ENCODE results near the gene PPIL6. TPM values are rescaled to one million over a fixed set of nuclear protein-coding genes. Genes with fewer than 3 reads are reported as not detected.

PPIL6 gene
- polyA plus RNA-seq, 1 donor (not counting 4 experiments of a cell fraction or from before 2014, with no cell fraction given): 1.4 TPM

- peaks cover 34 to 39% of the 10 kb centered on the region in 2 experiments for H3K36me3 ChIP-seq (ENCODE audit: control insufficient read depth in 2 of 2, extremely low read depth in 1 of 2, insufficient read depth in 2 of 2, low read length in 2 of 2)
Observed at GRCh38 chr6:109474995-109475394, 34.6 kb upstream of the PPIL6 start.

DNA sequence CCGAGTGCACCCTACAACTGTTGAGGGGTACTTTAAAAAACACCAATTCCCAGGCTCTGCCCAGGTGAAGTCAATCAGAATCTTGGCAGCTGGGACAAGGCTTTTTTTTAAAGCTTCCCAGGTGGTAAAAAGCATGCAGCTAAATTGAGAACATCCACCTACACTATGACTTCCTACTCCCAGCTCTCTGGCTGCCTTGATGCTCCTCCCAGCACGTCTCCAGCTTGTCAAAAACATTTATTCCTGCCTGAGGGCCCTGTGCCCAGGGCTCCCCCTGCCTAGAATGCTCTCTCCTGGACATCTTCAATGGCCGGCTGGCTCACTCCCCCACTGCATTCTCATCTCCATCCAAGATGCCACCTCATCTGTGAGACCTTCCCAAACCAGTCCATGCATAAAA lies 32.7 kb upstream of the PPIL6 start:
- Histone ChIP-seq H3K9me1 (ENCODE audit: control insufficient read depth, extremely low read depth, insufficient read depth, low read length) (no peaks in the 10 kb centered on the region), H3K79me2 (ENCODE audit: control insufficient read depth, insufficient read depth, low read length) (peaks cover 17% of the 10 kb centered on the region), H3K4me2 (ENCODE audit: control insufficient read depth, extremely low read depth, insufficient read depth, low read depth, low read length) (no peak overlapping the region), H3K9ac (ENCODE audit: control insufficient read depth, extremely low read depth, insufficient read depth, low read length) (no peak overlapping the region), H3K4me1 (ENCODE audit: control insufficient read depth, extremely low read depth, insufficient read depth, low read length) (no peaks in the 10 kb centered on the region), H4K20me1 (ENCODE audit: control insufficient read depth, extremely low read depth, insufficient read depth, low read length) (peaks cover 3% of the 10 kb centered on the region), H3K9me3 (ENCODE audit: control insufficient read depth, low read depth, low read length) (no peaks in the 10 kb centered on the region), H2AFZ (ENCODE audit: control insufficient read depth, low read length) (no peak overlapping the region), H3K27me3 (ENCODE audit: control insufficient read depth, extremely low read depth, insufficient read depth, low read length) (no peaks in the 10 kb centered on the region), H3K36me3 (ENCODE audit: control insufficient read depth in 2 of 2, extremely low read depth in 1 of 2, insufficient read depth in 2 of 2, low read length in 2 of 2) (peaks cover 41% of the 10 kb centered on the region in 2 experiments), H3K27ac (ENCODE audit: control insufficient read depth, insufficient read depth, low read length) (no peak overlapping the region), H3K4me3 (ENCODE audit: control insufficient read depth in 2 of 3, extremely low read depth in 1 of 3, insufficient read depth in 2 of 3, low read depth in 1 of 3, low read length in 3 of 3) (no peak overlapping the region)
- FAIRE-seq (no peak), DNase-seq (ENCODE audit: low read depth, low spot score) (no peak)
- no peak for TF ChIP-seq EZH2 (IDR thresholded peaks at IDR 0.05; ENCODE audit: low read length)
- TF ChIP-seq, protein P1, sequence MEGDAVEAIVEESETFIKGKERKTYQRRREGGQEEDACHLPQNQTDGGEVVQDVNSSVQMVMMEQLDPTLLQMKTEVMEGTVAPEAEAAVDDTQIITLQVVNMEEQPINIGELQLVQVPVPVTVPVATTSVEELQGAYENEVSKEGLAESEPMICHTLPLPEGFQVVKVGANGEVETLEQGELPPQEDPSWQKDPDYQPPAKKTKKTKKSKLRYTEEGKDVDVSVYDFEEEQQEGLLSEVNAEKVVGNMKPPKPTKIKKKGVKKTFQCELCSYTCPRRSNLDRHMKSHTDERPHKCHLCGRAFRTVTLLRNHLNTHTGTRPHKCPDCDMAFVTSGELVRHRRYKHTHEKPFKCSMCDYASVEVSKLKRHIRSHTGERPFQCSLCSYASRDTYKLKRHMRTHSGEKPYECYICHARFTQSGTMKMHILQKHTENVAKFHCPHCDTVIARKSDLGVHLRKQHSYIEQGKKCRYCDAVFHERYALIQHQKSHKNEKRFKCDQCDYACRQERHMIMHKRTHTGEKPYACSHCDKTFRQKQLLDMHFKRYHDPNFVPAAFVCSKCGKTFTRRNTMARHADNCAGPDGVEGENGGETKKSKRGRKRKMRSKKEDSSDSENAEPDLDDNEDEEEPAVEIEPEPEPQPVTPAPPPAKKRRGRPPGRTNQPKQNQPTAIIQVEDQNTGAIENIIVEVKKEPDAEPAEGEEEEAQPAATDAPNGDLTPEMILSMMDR (optimal IDR thresholded peaks at IDR 0.05 in 1 of 3, IDR thresholded peaks at IDR 0.05 in 1 of 3, conservative IDR thresholded peaks at IDR 0.05 in 1 of 3; ENCODE audit: extremely low read depth in 1 of 3, insufficient read depth in 2 of 3, low read length in 3 of 3): no peak
- dilution Hi-C loops (cut with MboI; ENCODE audit: extremely low pct_ligation_motif_present, low sequenced_read_pairs): no loop called here

More at GRCh38 chr6:109474995-109475394, 34.6 kb upstream of the PPIL6 start:
- H3K27me3 ChIP-seq (ENCODE audit: control insufficient read depth, extremely low read depth, insufficient read depth, low read length): no peaks in the 10 kb centered on the region
- no peak overlapping the region for H2AFZ ChIP-seq (ENCODE audit: control insufficient read depth, low read length)
- H3K4me1 ChIP-seq (ENCODE audit: control insufficient read depth, extremely low read depth, insufficient read depth, low read length): peaks cover 11% of the 10 kb centered on the region
- dilution Hi-C loops (cut with MboI; ENCODE audit: extremely low pct_ligation_motif_present, low sequenced_read_pairs): no loop called here
- no peak overlapping the region for H3K4me3 ChIP-seq (ENCODE audit: control insufficient read depth in 2 of 3, extremely low read depth in 1 of 3, insufficient read depth in 2 of 3, low read depth in 1 of 3, low read length in 3 of 3)
- no peak for DNase-seq (ENCODE audit: low read depth, low spot score)
- no peak for FAIRE-seq
- peaks cover 31% of the 10 kb centered on the region for H3K79me2 ChIP-seq (ENCODE audit: control insufficient read depth, insufficient read depth, low read length)
- H3K4me2 ChIP-seq (ENCODE audit: control insufficient read depth, extremely low read depth, insufficient read depth, low read depth, low read length): no peak overlapping the region
- peaks cover 3% of the 10 kb centered on the region for H3K9me1 ChIP-seq (ENCODE audit: control insufficient read depth, extremely low read depth, insufficient read depth, low read length)
- TF ChIP-seq EZH2 (IDR thresholded peaks at IDR 0.05; ENCODE audit: low read length): no peak
- TF ChIP-seq, protein P1 (optimal IDR thresholded peaks at IDR 0.05 in 1 of 3, IDR thresholded peaks at IDR 0.05 in 1 of 3, conservative IDR thresholded peaks at IDR 0.05 in 1 of 3; ENCODE audit: extremely low read depth in 1 of 3, insufficient read depth in 2 of 3, low read length in 3 of 3): no peak
- no peak overlapping the region for H3K27ac ChIP-seq (ENCODE audit: control insufficient read depth, insufficient read depth, low read length)
- peaks cover 3% of the 10 kb centered on the region for H4K20me1 ChIP-seq (ENCODE audit: control insufficient read depth, extremely low read depth, insufficient read depth, low read length)
- H3K9ac ChIP-seq (ENCODE audit: control insufficient read depth, extremely low read depth, insufficient read depth, low read length): no peak overlapping the region
- no peaks in the 10 kb centered on the region for H3K9me3 ChIP-seq (ENCODE audit: control insufficient read depth, low read depth, low read length)
